HG03575 (cell line): Measurements from ENCODE around the gene GALNT9.

Source experiments
- ATAC-seq: cut with Tn5 transposase; IDR thresholded peaks from one replicate; pipeline ENCODE4 v1.9.1; 2021; ENCODE audit not compliant: unreplicated experiment, insufficient number of reproducible peaks, low FRiP score; ENCODE audit errors: extremely low read depth

GALNT9 gene

DNA sequence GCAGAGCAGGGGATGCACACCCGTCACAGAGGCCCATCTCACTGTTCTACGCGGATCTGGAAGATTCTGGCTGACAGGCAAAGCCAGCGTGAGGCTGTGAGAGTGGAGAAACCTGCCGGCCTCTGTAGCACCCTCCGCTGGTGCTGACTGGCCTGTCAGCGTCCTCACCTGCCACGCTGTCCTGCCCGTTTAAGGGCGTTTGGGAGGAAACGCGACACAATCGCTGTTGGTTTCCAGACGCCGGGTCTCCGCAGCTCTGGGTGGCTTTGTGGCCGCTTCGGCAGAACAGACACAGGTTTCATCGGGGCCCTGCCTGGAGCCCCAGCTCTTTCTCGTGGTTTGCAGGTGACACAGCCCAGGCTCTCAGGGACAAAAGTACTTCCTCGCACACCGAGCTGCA lies 114.5 kb downstream of the GALNT9 start:
- no peak for ATAC-seq

DNA sequence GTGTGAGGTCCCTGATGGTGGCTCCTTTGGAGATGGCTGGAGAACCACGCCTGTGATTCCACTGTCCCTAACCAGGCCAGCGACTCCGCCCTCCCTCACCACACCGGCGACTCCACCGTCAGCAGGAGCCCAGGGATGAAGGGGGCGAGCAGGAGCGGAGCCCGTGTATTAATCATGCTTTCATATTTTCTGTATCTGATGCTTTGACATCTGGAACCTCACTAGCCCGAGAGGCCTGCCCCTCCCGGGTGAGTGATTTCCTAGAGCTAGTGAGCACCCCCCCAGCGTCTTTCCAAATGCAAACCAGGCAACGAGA lies 115.3 kb downstream of the GALNT9 start:
- ATAC-seq = no peak

DNA sequence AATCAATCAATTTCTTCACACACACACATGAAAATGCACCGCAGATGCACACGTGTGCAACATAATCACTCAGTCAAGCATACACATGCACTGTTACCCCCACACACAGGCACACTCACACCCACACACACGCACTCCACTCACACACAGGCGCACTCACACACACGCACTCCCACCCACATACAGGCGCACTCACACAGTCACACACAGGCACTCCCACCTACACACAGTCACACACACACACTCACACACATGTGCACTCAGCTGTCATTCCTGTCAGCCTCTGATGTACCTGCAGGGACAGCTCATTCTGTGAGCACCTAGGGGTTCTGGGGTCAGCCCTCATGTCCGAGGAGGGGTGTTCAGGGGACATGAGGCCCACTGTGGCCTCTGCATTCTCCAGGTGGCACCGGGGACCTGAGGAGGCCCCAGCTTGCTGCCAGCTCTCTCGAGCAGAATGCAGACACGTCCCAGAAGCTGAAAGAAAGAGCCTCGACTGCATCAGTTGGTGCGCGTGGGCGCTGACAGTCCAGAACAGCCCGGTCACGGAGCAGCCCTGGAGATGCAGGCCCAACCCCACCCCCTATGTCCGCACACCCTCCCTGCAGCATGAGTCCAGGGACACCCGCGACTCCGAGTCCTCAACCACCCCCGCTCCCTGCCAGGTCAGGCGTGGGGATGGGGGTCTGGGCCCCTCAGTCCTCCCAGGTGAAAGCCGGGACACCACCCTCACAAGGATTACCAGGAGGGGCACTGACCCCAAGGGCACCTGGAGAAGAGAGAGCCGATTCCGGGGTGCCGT lies 115.8 kb downstream of the GALNT9 start:
- ATAC-seq = no peak

DNA sequence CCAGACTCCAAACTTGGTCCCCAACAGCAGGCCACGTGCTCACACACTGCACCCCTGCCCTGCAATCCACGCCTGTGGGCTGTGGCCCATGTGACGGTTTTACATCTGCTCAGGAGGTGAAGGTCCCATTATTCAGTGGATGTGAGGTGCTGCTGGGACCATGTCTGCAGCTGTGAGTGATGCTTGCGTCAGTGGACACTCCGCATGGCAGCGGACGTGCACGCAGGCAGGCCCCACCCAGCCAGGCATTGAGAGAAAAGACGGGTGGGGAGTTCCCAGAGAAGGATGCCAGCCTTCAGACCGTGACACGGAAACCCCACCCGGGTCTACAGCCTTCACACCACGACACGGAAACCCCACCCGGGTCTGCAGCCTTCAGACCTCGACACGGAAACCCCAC lies 117.6 kb downstream of the GALNT9 start:
- no peak for ATAC-seq

DNA sequence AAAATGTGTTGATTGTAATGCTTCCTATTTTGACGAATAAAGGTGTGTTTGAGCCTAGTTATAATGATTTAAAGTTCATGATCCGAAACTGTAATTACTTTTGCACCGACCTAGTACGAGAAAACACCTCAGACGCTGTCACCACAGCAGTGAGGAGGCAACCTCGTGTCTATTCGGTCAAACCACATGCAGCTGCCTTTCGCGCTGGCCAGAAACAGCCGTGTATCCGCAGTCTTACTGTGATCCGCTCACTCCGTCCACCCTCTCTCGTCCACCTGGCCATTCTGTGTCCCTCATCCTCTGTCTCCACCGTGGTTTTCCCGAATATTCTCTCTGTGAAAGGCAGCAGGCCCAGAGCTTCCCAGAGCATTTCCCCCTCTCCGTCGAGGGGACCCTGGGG lies 118.1 kb downstream of the GALNT9 start:
- no peak for ATAC-seq

DNA sequence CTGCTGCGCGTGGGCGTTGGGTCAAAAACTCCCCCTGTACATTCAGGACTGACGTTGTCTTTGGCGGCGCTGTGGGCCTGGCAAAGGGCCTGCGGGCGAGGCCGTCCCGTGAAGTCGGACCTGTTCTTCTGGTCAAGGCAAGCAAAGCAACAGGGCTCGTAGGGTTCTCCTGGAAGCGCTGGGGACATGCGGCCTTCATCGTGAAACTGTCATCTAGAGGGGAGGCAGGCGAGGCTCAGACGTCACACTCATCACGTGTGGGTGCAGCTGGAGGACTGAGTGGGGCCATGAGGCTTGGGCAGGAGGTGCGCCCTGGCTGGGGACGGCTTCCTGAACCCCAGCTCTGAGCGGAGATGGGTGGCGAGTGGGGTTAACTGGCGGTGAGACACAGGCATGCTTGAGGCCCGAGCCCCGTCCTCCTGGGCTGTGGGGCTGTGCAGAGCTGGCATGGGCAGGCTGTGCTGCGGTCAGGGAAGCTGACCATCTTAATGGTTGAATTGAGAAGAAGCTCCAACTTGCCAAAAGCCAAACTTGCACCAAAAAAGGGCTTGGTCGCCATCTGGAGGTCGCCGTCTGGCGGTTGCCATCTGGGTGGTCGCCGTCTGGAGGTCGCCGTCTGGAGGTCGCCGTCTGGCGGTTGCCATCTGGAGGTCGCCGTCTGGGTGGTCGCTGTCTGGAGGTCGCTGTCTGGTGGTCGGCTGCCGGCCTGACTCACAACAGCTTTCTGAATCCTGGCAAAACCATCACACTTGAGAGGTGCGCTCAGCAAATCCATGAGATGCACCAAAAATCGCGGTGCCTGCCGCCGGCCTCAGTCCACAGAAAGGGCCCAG lies 119.0 kb downstream of the GALNT9 start:
- no peak for ATAC-seq

DNA sequence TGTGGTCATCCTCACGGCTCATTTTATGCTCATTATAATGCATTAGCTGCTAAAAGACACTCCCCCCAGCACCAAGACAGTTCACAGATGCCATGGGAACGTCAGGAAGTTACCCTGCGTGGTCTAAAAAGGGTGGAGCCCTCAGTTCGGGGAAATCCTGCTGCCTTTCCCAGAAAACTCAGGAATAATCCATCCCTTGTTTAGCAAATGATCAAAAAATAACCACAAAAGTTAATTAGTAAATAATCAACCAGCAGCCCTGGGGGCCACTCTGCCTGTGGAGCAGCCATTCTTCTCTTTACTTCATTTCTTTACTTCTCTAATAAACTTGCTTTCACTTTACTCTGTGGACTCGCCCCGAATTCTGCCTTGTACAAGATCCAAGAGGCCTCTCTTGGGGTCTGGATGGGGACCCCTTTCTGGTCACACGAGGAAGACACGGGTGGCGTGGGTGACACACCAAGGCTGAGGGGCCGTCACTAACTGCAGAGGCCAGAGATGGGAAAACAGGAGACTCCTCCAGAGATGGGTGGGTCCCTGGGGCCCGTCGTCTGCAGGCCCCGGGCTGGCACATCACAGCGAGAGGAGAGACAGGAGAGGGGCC lies 119.7 kb downstream of the GALNT9 start:
- no peak for ATAC-seq

DNA sequence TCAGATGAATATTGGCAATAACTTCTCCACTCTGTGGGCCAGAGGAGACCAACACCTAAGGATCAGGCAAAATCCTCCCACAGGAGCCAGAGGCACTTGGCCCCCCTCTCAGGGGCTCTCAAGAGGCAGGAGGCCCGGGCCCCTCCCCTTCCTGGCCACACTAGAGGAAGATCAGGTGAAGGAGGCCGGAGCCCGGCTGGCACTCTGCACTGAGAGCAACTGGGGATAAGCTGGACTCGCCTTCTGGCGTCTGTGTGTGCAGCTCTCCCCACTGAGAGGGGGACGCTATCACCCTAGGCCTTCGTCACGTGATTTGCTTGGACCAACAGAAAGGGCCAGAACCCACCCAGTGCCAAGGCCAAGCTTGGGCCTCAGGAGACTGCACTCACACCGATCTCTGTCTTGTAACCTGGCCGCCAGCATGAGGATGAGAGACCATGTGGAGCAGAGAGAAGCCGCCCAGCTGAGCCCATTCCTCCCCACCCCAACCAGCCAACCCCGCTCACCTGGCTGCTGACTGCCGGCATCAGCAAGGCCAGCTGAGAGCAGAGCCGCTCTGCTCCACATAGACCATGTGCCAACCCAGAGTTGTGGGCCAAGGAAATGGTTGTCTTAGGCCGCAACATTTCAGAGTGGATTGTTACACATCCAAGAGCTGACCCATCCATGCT lies 121.1 kb downstream of the GALNT9 start:
- ATAC-seq = no peak

DNA sequence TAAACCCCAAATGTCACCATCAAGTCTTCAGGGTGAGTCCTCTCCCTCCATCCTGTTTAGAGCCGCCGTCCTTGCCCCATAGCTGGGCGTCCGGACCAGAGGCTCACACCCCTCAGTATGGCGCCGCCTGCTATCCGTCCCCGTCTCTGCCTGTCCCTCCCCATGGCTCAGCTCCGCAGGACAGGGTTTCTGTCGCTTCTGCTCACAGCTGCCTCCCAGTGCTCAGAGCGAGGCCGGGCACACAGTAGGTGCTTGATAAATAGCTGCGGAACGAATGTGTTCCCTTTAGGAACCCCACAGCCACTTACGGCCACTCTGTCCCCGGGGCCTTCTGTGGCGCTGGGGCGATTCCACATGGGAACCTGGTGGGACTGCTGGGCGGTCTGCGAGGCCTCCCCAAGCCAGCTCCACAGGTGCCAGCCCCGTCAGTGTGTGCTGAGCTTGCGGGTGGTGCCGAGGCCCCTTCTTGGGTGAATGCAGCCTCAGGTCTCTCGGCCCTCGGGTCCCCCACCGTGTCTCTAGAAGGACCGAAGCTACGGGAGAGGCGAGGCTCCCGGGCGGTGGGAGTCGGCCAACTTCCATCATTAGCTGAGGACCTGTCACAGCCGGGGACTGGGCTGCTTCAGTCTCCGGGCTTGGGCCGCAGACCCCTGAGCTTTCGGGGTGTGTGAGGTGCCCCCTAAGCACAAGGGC lies 122.2 kb downstream of the GALNT9 start:
- ATAC-seq = no peak

DNA sequence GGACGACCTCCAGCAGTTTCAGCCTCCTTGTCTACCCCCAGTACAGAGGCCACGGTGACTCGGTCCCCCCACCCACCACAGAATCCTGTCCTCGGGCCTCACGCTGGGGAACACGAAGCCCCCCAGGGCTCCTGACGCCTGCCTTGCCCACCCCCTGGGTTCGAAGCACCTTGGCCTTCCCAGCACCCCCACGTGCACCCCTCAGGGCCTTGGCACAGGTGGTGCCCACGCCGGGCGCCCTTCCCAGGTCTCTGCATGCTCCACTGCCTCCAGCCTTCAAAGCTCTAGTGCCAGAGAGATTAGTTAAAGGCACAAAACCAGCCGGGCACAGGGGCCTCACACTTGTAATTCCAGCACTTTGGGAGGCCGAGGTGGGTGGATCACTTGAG lies 123.3 kb downstream of the GALNT9 start:
- no peak for ATAC-seq

DNA sequence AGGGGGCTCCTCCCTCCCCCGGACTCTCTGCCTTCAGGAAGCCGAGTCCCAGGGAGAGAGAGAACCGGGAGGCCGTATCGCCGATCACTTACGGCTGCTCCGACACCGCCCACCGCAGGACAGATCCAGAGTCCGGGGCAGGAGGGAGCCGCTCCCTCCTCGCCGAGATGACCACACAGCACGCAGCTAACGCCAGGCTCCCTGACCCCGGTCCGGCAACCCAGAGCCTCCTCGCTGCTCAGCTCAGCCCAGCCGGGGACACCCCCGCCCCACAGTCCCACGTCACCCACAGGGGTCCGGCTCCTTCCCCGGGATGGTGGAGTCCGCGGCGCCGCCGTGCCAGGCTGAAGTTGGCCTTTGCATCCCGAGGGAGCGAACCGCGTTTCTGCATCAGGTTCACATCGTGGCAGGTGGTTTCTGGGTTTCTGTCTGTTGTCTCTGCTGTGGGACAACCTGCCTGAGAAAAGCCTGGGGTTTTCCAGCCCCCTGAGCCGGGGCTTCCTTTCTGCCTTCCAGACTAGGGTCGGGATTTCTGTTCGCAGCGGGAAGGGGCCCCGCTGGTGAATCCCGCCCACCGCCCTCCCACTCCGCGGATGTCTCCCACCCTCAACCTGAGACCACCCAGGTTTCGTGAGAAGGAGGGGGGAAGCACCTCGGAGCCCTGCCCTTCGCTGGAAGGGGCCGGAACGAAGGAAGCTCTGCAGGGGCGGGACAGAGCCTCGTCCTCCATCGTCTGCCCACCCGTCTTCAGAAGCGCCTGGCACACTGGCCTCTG lies 123.9 kb downstream of the GALNT9 start:
- ATAC-seq = no peak

DNA sequence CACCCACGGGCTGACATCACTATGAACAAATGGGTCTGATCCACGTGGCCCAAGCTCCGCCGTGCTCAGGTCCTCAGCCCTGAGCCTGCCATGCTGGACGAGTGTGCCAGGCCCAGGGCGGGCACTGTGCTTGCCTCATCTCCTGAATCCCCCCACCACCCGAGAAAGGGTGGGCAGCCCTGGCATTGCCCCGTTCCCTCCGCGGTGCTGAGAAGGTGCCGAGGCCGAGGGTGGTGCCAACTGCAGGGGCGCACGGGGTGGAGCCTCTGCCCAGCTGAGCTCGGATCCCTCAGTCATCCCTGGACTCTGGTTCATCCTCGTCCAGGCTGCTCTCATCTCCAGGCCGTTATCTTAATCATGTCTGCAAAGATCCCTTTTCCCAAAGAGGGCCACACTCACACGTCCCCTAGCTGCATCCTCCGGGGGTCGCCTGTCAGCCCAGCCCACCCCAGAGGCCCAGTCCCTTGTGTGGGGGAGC lies 124.6 kb downstream of the GALNT9 start:
- ATAC-seq = no peak

DNA sequence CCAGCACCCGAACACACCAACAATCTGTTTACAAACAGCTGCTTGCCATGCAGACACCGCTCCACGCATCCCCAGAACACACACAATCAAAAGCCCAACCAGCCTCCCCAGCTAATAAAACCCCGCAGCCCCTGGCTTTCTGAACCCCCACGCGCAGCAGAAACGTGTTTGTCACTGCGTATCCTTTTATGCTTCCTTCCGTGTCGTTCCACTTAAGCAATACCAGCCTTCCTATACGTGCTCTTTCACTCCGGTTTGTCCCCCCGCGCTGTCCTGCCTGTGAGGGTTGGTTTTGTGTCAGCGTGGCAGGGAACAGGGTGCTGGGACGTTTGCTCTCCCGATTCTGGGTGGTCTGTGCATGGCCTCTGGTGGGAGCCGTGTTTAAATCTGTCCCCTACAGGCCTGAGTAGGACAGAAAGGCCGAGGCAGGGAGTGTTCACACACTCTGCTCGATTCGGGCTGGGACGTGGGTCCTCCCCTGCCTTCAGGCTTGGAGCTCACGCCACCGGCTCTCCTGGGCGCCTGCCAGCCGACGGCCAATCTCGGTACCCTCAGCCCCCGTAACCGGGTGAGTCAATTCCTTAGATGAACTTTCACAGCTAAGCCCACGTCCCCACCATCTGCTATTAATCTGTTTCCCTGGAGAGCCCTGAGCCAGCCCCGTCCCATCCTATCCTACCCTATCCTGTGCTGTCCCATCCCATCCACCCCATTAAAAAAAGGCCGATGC lies 125.2 kb downstream of the GALNT9 start:
- ATAC-seq = no peak

DNA sequence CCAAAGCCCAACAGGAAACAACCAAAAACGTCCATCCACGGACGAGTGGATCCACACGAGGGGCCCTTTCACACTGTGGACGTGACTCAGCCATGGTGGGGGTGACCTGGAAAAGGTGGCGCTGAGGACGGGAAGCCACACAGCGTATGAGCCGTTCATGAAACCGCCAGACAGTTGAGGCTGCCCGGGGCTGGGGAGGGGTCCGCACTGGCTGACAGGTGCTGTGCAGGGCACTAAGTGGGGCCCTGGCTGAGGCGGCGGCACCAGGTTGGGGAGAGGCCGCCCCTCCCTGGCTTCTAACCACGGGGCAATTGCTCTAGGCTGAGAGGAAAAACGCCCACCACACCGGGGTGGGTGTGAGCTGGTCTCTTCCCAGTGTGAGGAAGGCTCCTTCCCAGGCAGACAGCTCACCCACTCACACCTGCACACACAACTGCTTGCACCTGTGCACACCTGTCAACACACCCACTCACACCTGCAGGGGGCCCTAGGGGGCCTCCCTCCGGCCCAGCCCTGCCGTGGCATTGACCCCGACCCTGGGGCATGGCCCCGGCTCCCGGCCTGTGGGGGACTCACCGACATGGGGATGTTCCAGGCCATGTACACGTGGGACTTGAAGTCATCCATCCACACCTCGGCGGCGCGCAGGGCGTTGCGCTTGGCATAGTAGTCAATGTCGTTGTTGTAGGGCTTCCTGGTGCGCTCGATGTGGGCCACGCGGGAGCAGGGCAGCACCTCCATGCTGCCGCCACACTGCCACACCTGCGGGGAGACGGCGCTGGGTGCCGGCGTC lies 126.3 kb downstream of the GALNT9 start:
- ATAC-seq = no peak

DNA sequence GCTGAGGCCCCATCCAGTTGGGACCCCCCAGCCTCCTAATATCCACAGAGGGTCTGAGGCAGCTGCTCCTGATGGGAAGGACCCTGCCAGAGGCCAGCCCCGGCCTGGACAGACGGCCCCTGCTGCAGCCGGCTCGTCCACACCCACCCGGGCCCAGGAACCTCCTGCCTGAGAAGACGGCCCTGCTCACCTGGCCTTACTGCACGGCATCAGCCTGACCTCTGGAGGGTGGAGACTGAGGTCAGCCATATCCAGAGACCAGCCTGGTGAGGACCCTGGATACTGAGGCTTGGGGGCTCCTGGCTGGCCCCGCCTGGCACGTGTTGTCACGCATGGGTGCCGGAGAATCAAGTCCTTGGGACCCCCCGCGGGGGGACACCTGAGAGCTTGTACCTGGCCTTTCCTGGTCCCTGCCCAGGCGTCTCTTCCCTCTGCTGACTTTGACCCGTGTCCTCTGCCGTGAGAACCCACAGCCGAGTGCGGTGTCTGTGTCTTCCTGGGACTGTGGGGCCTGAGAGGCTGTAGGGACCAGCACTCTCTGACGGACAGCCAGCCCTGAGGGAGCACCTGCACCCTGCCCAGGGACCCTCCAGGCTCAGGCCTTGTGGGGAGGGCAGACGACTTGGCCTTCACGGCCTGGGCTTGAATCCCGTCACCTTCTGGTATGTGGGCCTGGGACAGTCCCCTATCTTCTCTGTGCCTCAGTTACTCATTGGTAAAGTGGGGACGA lies 127.8 kb downstream of the GALNT9 start:
- ATAC-seq = no peak

DNA sequence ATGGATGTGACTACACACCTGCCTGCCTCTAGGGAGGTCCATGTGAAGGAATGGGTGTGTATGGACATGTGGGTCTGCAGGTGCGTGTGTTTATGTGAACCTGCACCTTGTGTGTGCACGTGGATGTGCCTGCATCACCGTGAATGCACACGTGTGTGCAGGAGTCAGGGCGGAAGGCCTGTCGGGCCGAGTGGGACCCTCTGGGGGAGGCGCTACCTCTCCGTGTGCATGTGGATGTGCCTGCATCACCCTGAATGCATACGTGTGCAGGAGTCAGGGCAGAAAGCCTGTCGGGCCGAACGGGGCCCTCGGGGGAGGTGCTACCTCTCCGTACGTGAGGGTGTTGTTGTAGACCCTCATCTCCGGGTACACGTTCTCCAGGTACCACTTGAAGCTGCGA lies 128.6 kb downstream of the GALNT9 start:
- no peak for ATAC-seq
